Measurements from ENCODE around the gene TMEM255B. TPM values are rescaled to one million over a fixed set of nuclear protein-coding genes. Genes with fewer than 3 reads are reported as not detected.

Gene TMEM255B
- polyA plus RNA-seq, 1 donor: 5.4 TPM

DNA sequence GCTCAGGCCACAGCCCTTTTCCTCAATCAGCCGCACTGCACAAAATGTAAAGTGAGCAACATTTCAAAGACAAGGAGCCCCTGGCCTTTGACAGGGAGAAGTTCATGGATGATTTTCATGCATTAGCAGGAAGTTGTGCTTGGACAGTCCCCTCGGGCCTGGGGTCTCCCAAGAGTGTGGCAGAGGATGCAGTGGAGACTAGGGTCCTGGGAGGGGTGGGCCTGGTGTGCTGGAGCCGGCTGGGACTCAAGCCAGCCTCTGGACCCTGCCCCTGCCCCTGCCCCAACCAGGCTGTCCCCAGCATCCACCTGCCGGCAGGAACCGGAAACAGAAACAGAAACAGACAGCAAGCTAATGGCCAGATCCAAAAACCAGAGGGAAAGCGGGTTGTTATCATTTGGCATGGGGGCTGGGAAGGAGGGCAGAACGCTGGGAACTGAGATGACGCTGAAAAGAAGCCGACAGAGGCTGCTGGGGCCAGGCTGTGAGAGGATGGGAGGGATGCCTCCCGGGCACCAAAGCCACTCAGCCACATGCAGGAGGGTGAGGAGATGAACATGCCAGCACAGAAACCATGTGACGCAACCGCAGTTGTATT is 102.5 kb downstream of the TMEM255B start:
- DNase-seq: no peak

- no peak for DNase-seq
Observed at GRCh38 chr13:113862191-113862930, 103.3 kb downstream of the TMEM255B start.

DNA sequence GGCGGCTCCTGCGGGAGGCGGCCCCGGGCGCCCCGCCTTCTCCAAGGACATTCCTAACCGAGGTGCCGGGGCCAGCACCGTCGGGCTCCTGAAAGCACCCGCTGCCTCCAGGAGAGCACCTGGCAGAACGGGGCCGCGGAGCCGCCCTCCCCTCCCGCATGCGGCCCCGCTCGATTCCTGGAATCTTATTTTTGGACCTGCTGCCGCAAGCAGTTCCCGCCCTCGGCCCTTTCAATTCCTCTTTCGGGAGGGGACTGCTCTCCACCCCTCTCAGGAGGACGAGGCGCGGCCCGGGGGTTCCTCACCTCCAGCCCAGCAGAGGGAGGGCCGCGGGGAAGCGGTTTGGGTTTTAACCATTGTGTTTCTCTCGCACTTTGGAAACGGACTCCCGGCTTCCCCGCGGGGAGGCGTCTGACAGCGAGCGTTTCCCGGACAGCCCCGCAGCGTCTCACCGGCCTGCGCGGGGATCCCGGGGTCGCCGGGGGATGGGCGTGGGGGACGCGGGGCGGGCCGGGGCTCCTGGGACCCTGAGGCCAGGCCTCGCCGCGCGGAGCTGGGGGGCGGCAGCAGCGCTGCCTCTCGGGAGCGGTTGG is 104.0 kb downstream of the TMEM255B start:
- no peak for DNase-seq

DNA sequence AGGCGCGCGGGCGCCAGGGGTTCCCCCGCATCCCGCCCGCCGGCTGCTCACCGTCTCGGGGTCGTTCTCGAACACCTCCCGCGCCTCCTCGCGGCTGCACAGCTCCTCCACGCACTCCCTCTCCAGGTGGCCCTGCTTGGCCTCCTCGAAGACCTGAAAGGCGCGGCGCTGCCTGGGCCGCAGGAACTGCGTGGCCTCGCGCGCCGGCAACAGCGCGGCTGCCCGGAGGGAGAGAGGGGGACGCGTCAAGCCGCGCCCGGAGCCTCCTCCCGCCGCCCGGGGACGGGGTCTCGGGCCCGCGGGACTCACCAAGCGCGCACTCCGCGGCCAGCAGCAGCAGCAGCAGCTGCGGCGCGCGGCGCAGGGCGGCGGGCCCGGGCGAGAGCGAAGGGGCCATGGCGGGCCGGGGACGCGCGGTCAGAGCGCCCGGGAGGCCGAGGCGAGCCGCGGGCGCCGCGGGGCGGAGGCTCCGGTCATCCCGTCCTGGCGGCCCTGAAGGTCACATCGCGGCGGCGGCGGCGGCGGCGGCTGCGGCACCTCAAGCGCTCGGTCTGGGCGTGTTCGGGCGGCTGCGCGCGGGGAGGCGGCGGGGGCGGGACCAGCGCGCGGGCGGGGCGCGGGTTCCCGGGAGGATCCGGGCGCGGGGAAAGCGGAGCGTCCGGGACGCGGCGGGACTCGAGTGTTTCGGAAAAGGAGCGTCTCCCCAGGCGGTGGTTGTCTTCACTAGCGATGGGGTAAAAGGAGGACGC is 104.7 kb downstream of the TMEM255B start, which contains the start of gene GAS6:
Gene GAS6 (minus strand): TSS at position 553 of the 749 bp plus-strand sequence. CDS start 156 bp downstream, at position 397.
- DNase-seq: no peak

GRCh38 chr13:113864273-113864890 is 105.4 kb downstream of the TMEM255B start:
- no peak for DNase-seq

GRCh38 chr13:113865427-113865826 is 106.4 kb downstream of the TMEM255B start:
- no peak for DNase-seq

Other genes starting within 250 kb of the TMEM255B start
- gene TFDP1, start 174.5 kb upstream of the TMEM255B start, polyA plus RNA-seq (ENCODE audit: insufficient read length): 92.8 TPM
- 0.33 TPM for gene ATP4B, start 101.0 kb upstream of the TMEM255B start, polyA plus RNA-seq (ENCODE audit: insufficient read length)
- 0.07 TPM for gene GRK1, start 92.0 kb upstream of the TMEM255B start, polyA plus RNA-seq (ENCODE audit: insufficient read length)
- gene GAS6, start 104.8 kb downstream of the TMEM255B start, polyA plus RNA-seq (ENCODE audit: insufficient read length): 17.4 TPM
- 0.10 TPM for gene C13orf46, start 214.8 kb downstream of the TMEM255B start, polyA plus RNA-seq (ENCODE audit: insufficient read length)